C4-2B (cell line): Measurements from ENCODE around the gene PDCD7.

Experiments used
- ZFX ChIP-seq: fragments of 450-650 bp; IDR thresholded peaks from 2 replicates; pipeline ENCODE4 v1.6.1; 2017
- TF ChIP-seq, protein P1 (sequence below): fragments of 450-650 bp; conservative IDR thresholded peaks from 2 replicates; pipeline ENCODE4 v1.5.1; 2017; ENCODE audit warnings: mild to moderate bottlenecking

DNA sequence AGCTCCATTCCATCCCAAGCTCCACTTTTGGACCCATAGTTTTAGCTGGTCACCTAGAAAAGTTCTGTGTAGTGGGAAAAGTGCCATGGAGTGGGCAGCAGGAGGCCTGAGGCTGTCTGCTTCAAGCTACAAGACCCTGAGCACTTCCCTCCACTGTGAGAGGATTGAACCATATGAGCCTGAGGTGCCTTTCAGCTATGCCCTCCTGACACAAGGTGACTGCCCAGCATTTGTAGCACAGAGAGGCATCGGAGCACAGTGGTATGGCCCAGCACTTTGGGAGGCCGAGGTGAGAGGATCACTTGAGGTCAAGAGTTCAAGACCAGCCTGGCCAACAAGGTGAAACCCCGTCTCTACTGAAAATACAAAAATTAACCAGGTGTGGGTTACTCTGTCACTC is 61.0 kb downstream of the PDCD7 start:
- no peak for TF ChIP-seq ZFX
- TF ChIP-seq, protein P1, sequence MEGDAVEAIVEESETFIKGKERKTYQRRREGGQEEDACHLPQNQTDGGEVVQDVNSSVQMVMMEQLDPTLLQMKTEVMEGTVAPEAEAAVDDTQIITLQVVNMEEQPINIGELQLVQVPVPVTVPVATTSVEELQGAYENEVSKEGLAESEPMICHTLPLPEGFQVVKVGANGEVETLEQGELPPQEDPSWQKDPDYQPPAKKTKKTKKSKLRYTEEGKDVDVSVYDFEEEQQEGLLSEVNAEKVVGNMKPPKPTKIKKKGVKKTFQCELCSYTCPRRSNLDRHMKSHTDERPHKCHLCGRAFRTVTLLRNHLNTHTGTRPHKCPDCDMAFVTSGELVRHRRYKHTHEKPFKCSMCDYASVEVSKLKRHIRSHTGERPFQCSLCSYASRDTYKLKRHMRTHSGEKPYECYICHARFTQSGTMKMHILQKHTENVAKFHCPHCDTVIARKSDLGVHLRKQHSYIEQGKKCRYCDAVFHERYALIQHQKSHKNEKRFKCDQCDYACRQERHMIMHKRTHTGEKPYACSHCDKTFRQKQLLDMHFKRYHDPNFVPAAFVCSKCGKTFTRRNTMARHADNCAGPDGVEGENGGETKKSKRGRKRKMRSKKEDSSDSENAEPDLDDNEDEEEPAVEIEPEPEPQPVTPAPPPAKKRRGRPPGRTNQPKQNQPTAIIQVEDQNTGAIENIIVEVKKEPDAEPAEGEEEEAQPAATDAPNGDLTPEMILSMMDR = no peak
